ENCODE results near the gene PID1. TPM values are rescaled to one million over a fixed set of nuclear protein-coding genes. Genes with fewer than 3 reads are reported as not detected.
"Not testable (repeated sequence)": the region's sequence is repeated elsewhere in the genome, so short reads cannot be mapped to it uniquely, and the experiment has no call there.

The PID1 gene
- total RNA-seq, 1 experiment from 2014 or later, result not detected

- BruUV-seq (replicated peaks), result no TSS peak
- intact Hi-C loops (cut with micrococcal nuclease; ENCODE audit: unreplicated experiment), result no loop called here
- no peak for DNase-seq
- no peaks in the 10 kb centered on the region for H3K4me1 ChIP-seq (replicated peaks; ENCODE audit: insufficient read depth)
- H3K4me2 ChIP-seq, result no peak overlapping the region
- no peaks in the 10 kb centered on the region for H3K9me2 ChIP-seq (ENCODE audit: insufficient read depth)
- no peaks in the 10 kb centered on the region for H3F3A ChIP-seq (ENCODE audit: insufficient read depth, low read depth)
- no peaks in the 10 kb centered on the region for H3K9me3 ChIP-seq (ENCODE audit: insufficient read depth, low read depth)
- H3K27me3 ChIP-seq (ENCODE audit: insufficient read depth, low read depth), result no peaks in the 10 kb centered on the region
- TF ChIP-seq EZH2 (IDR thresholded peaks at IDR 0.05; ENCODE audit: low read depth) (no peak), CTCF (conservative IDR thresholded peaks at IDR 0.05) (no peak)
- no peak overlapping the region for H2AFZ ChIP-seq
- H3K36me3 ChIP-seq (ENCODE audit: low read depth), result no peaks in the 10 kb centered on the region
- ChIA-PET POLR2A (ENCODE audit: unreplicated experiment) (no interaction called here), CTCF (no interaction called here)
- H3K27ac ChIP-seq, result no peak overlapping the region
- no peak overlapping the region for H3K4me3 ChIP-seq
- H4K20me1 ChIP-seq (ENCODE audit: insufficient read depth), result no peaks in the 10 kb centered on the region
- H3K79me2 ChIP-seq (ENCODE audit: low read depth), result no peaks in the 10 kb centered on the region
These were observed 79.7 kb downstream of the PID1 start for GRCh38 chr2:229191413-229191812.

GRCh38 chr2:229187123-229187522 is 84.0 kb downstream of the PID1 start:
- POLR2A ChIA-PET (ENCODE audit: unreplicated experiment); BruUV-seq (replicated peaks): not testable (repeated sequence)

GRCh38 chr2:229181641-229182040 is 89.4 kb downstream of the PID1 start:
- no peaks in the 10 kb centered on the region for H3K27me3 ChIP-seq (ENCODE audit: insufficient read depth, low read depth)
- TF ChIP-seq EZH2 (IDR thresholded peaks at IDR 0.05; ENCODE audit: low read depth) (no peak), CTCF (conservative IDR thresholded peaks at IDR 0.05) (no peak)
- no peaks in the 10 kb centered on the region for H3K36me3 ChIP-seq (ENCODE audit: low read depth)
- H3K4me2 ChIP-seq, result no peak overlapping the region
- no peaks in the 10 kb centered on the region for H3K9me3 ChIP-seq (ENCODE audit: insufficient read depth, low read depth)
- no peak overlapping the region for H2AFZ ChIP-seq
- DNase-seq, result no peak
- H3K79me2 ChIP-seq (ENCODE audit: low read depth), result no peaks in the 10 kb centered on the region
- H3K27ac ChIP-seq, result no peak overlapping the region
- ChIA-PET CTCF (no interaction called here), POLR2A (ENCODE audit: unreplicated experiment) (no interaction called here)
- no peaks in the 10 kb centered on the region for H3F3A ChIP-seq (ENCODE audit: insufficient read depth, low read depth)
- no peak overlapping the region for H3K4me3 ChIP-seq
- intact Hi-C loops (cut with micrococcal nuclease; ENCODE audit: unreplicated experiment), result no loop called here
- H3K4me1 ChIP-seq (replicated peaks; ENCODE audit: insufficient read depth), result no peaks in the 10 kb centered on the region
- BruUV-seq (replicated peaks), result no TSS peak
- H3K9me2 ChIP-seq (ENCODE audit: insufficient read depth), result no peaks in the 10 kb centered on the region
- H4K20me1 ChIP-seq (ENCODE audit: insufficient read depth), result no peaks in the 10 kb centered on the region

More at GRCh38 chr2:229187123-229187522, 84.0 kb downstream of the PID1 start:
- DNase-seq; H3K9me3 ChIP-seq (ENCODE audit: insufficient read depth, low read depth); H2AFZ ChIP-seq; H3K36me3 ChIP-seq (ENCODE audit: low read depth); H4K20me1 ChIP-seq (ENCODE audit: insufficient read depth); intact Hi-C loops (cut with micrococcal nuclease; ENCODE audit: unreplicated experiment); H3K4me1 ChIP-seq (replicated peaks; ENCODE audit: insufficient read depth); H3K27ac ChIP-seq; H3K79me2 ChIP-seq (ENCODE audit: low read depth); H3K27me3 ChIP-seq (ENCODE audit: insufficient read depth, low read depth); CTCF ChIA-PET; H3K4me2 ChIP-seq; H3K4me3 ChIP-seq; H3F3A ChIP-seq (ENCODE audit: insufficient read depth, low read depth); H3K9me2 ChIP-seq (ENCODE audit: insufficient read depth): not testable (repeated sequence)

- H3K4me1 ChIP-seq (replicated peaks; ENCODE audit: insufficient read depth), result peaks cover under 1% of the 10 kb centered on the region; the same call in 1 of the 2 replicates
- H2AFZ ChIP-seq, result no peak overlapping the region
- intact Hi-C loops (cut with micrococcal nuclease; ENCODE audit: unreplicated experiment), result no loop called here
- H3K27ac ChIP-seq, result no peak overlapping the region
- CTCF ChIA-PET, result no interaction called here
- no peak for DNase-seq
- H3K9me3 ChIP-seq (ENCODE audit: insufficient read depth, low read depth), result no peaks in the 10 kb centered on the region
- BruUV-seq (replicated peaks), result no TSS peak
- POLR2A ChIA-PET (ENCODE audit: unreplicated experiment), result no interaction called here
- no peaks in the 10 kb centered on the region for H3K79me2 ChIP-seq (ENCODE audit: low read depth)
- no peaks in the 10 kb centered on the region for H3K9me2 ChIP-seq (ENCODE audit: insufficient read depth)
- TF ChIP-seq EZH2 (IDR thresholded peaks at IDR 0.05; ENCODE audit: low read depth), result no peak
- TF ChIP-seq CTCF (conservative IDR thresholded peaks at IDR 0.05), result no peak
- no peaks in the 10 kb centered on the region for H3F3A ChIP-seq (ENCODE audit: insufficient read depth, low read depth)
- H3K27me3 ChIP-seq (ENCODE audit: insufficient read depth, low read depth), result no peaks in the 10 kb centered on the region
- no peaks in the 10 kb centered on the region for H4K20me1 ChIP-seq (ENCODE audit: insufficient read depth)
- no peak overlapping the region for H3K4me3 ChIP-seq
- no peak overlapping the region for H3K4me2 ChIP-seq
- no peaks in the 10 kb centered on the region for H3K36me3 ChIP-seq (ENCODE audit: low read depth)
These were observed 90.4 kb downstream of the PID1 start for GRCh38 chr2:229180658-229181057.

All from PC-9 (cell line).